AG09309 (cell line): ENCODE measurements around the gene CDH13.

Experiments used
- DNase-seq: peaks from one replicate; pipeline ENCODE4 v3.0.0-alpha.2; 2010; ENCODE audit warnings: low read depth
- H3K4me3 ChIP-seq: 2 replicates; pipeline ENCODE4 v1.5.1; 2011; ENCODE audit warnings: mild to moderate bottlenecking, low read depth, low read length, moderate library complexity; ENCODE audit not compliant: control insufficient read depth
- TF ChIP-seq, protein P1 (sequence below): IDR thresholded peaks from 2 replicates; pipeline ENCODE4 v1.5.1; 2011; ENCODE audit warnings: mild to moderate bottlenecking, low read depth, low read length, inconsistent platforms; ENCODE audit not compliant: insufficient read depth, control insufficient read depth; ENCODE audit errors: missing control alignments

CDH13 gene

GRCh38 chr16:82980810-82981209 lies 354.0 kb downstream of the CDH13 start:
- TF ChIP-seq, protein P1, sequence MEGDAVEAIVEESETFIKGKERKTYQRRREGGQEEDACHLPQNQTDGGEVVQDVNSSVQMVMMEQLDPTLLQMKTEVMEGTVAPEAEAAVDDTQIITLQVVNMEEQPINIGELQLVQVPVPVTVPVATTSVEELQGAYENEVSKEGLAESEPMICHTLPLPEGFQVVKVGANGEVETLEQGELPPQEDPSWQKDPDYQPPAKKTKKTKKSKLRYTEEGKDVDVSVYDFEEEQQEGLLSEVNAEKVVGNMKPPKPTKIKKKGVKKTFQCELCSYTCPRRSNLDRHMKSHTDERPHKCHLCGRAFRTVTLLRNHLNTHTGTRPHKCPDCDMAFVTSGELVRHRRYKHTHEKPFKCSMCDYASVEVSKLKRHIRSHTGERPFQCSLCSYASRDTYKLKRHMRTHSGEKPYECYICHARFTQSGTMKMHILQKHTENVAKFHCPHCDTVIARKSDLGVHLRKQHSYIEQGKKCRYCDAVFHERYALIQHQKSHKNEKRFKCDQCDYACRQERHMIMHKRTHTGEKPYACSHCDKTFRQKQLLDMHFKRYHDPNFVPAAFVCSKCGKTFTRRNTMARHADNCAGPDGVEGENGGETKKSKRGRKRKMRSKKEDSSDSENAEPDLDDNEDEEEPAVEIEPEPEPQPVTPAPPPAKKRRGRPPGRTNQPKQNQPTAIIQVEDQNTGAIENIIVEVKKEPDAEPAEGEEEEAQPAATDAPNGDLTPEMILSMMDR, result no peak
- H3K4me3 ChIP-seq, result no peak overlapping the region
- no peak for DNase-seq

DNA sequence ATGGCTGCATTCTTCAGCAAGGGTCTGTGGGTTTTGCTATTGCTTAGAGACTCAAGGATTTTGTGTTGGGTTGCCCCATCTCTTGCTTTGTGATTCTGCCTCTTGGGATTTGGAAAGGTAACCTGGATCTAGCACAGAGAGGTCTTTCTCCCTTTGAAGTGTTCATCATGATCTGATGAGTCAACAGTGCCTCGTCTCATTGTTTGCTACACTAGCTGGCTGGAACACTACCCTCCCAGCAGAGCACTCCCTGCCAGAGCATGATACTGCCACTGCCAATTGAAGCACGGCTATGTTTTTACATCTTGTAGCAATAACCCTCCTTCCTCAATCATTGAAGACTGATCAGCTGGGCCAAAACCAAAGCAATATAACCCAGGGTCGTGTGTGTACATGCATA lies 361.0 kb downstream of the CDH13 start:
- TF ChIP-seq, protein P1, result no peak
- no peak overlapping the region for H3K4me3 ChIP-seq
- DNase-seq, result no peak

DNA sequence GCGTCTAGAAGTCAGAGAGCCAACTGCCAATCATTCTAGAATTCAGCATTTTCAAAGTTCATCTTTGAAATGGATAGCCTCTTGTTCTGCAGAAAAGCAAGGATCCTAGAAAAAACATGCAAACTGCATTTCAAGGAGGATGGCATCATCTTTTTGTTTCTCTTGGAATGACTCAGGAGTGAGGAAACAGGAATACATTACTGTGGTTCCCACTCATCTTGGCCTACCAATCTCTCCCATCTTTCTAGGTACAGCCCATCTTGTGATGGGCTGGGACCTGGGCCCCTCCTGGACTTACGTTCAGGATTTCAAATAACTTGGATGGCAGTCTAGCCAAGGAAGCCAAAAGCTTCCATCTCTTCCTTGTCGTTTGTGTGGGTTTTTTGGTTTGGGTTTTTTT lies 363.4 kb downstream of the CDH13 start:
- H3K4me3 ChIP-seq, result no peak overlapping the region
- TF ChIP-seq, protein P1, result no peak
- peak; percentile 18 for DNase-seq

- DNase-seq, result no peak
- TF ChIP-seq, protein P1, result no peak
- no peak overlapping the region for H3K4me3 ChIP-seq
Measured at GRCh38 chr16:82991410-82991809, 364.6 kb downstream of the CDH13 start.

- no peak overlapping the region for H3K4me3 ChIP-seq
- DNase-seq, result no peak
- TF ChIP-seq, protein P1, result no peak
Measured at GRCh38 chr16:82991966-82992675, 365.4 kb downstream of the CDH13 start.

GRCh38 chr16:82992786-82993185 lies 366.0 kb downstream of the CDH13 start:
- H3K4me3 ChIP-seq, result no peak overlapping the region
- TF ChIP-seq, protein P1, result no peak
- DNase-seq, result no peak
